ENCODE results near the gene SH3PXD2A. TPM values are rescaled to one million over a fixed set of nuclear protein-coding genes. Genes with fewer than 3 reads are reported as not detected.

The SH3PXD2A gene
- polyA plus RNA-seq, 4 donors, result 2.2 to 28.3 (median 8.7) TPM

DNA sequence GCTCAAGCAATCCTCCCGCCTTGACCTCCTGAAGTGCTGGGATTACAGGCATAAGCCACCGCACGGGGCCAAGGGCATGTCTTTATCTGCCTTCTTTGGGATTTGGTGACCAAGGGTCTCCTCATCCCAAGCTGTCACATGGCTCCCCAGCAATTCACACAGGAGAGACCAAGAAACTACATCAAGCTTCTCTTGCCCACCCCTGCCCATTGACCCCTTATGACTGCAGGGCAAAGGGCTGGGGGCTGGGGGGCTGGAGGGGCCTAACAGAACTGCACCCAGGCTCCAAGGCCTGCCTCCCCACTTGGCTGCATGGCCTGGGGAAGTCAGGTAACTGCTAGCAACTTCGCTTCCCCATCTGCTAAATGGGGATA, 137.1 kb downstream of the SH3PXD2A start:
- no peaks in the 10 kb centered on the region for H3K27me3 ChIP-seq (ENCODE audit: control insufficient read depth in 3 of 3, insufficient read depth in 3 of 3, low read length in 3 of 3)
- WGBS, 3 donors, result 94 to 98% (median 98%) methylated on average over 4 of the region's 4 CpGs
- H3K36me3 ChIP-seq (ENCODE audit: control insufficient read depth in 3 of 3, insufficient read depth in 2 of 3, low read depth in 1 of 3, low read length in 3 of 3), result peaks cover 0 to 65% (median 0%) of the 10 kb centered on the region in 3 donors
- H3K9me3 ChIP-seq (ENCODE audit: control insufficient read depth in 2 of 2, insufficient read depth in 1 of 2, low read depth in 1 of 2, low read length in 1 of 2), result peaks cover 0 to 4% of the 10 kb centered on the region in 2 donors
- peaks cover 0 to 28% (median 0%) of the 10 kb centered on the region in 3 donors for H3K4me1 ChIP-seq (ENCODE audit: control insufficient read depth in 3 of 3, insufficient read depth in 2 of 3, low read depth in 1 of 3, low read length in 2 of 3)
- H3K4me3 ChIP-seq (ENCODE audit: low read depth in 1 of 3, low read length in 3 of 3), result no peak overlapping the region
- FAIRE-seq (no peak), DNase-seq (no peak)
- H3K27ac ChIP-seq (ENCODE audit: low read depth in 1 of 3, low read length in 2 of 3), result no peak overlapping the region

DNA sequence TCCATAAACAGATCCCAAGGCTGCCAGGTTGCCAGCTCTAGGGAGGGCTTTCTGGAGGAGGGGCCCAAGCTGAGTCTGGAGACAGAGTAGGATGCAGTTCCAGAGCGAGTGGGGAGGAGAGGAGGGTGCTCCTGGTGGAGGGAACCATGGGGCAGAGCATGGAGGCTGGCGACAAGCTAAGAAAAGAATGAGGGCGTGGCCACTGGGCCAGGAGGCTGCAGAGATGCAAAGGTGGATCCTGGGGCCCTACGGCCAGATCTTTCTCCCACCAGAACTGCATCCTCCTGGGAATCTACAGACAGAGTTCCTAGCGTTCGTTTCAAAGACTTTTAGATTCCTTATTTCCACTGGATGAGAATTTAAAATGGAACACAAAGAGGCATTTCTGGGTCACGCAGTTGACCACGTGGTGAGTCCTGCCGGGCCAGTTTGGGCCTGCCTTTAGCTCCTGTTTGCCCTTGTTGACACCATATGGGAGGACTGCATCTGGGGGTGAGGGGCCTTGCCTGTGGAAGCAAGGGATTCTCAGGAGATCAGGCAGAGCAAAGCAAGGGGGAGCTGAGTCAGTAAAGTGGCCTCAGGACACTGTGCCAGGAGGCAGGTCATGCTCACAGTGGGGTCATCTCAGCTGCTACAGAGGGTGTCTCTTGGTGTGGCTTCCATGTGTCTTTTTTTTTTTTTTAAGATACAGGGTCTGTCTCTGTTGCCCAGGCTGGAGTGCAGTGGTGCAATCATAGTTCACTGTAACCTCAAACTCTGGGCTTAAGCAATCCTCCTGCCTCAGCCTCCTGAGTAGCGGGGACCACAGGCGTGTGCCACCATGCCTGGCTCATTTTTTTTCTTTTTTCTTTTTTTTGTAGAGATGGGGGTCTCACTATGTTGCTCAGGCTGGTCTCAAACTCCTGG, 137.8 kb downstream of the SH3PXD2A start:
- Histone ChIP-seq H3K27me3 (ENCODE audit: control insufficient read depth in 3 of 3, insufficient read depth in 3 of 3, low read length in 3 of 3) (no peaks in the 10 kb centered on the region), H3K4me1 (ENCODE audit: control insufficient read depth in 3 of 3, insufficient read depth in 2 of 3, low read depth in 1 of 3, low read length in 2 of 3) (peaks cover 0 to 29% (median 0%) of the 10 kb centered on the region in 3 donors), H3K9me3 (ENCODE audit: control insufficient read depth in 2 of 2, insufficient read depth in 1 of 2, low read depth in 1 of 2, low read length in 1 of 2) (peaks cover 0 to 4% of the 10 kb centered on the region in 2 donors), H3K36me3 (ENCODE audit: control insufficient read depth in 3 of 3, insufficient read depth in 2 of 3, low read depth in 1 of 3, low read length in 3 of 3) (peaks cover 0 to 60% (median 0%) of the 10 kb centered on the region in 3 donors), H3K27ac (ENCODE audit: low read depth in 1 of 3, low read length in 2 of 3) (no peak overlapping the region), H3K4me3 (ENCODE audit: low read depth in 1 of 3, low read length in 3 of 3) (no peak overlapping the region)
- DNase-seq (no peak), FAIRE-seq (no peak)
- 80 to 87% (median 81%) methylated on average over 11 of the region's 11 CpGs for WGBS, 3 donors

DNA sequence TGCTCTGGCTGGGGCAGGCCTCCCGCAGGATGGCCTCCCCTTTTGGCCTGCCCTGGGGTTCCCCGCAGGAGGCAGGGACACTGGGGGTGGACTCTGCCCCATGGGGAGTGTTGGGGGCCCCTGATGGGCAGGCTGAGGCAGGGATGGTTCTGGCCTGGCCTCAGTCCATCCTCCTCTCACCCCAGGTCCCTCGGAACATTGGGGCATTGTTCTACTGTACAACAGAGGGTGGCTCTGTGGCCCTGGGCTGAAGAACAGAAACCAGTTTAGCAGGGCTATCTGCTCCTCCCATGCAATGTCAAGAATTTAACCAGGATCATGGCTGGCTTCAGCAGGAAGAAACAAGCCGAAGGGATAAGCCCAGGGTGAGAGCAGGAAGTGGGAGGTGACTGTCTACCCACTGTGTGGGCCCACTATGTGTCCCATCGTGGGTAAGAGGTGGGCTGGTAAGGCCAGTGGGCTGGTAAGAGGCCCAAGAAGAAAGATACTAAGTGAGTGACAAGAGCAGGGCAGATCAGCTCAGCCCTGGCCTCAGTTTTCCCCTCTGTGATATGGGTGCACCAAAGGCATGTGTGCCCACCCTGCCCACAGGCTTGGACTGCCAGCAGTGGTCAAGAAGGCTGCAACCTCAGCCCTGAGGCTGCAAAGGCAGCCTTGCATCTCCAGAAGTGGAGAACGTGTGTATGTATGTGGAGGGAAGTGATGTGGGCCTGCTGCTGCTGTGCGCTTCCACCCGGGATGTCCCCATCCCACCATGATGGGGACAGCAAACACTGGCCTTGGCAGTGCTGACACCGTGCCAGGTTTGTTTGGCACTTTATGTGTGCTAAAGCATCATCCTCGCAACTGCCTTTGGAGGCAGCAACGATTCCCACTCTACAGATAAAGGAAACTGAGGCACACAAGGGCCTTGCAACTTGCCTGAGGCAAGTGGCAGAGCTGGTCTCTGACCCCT, 138.9 kb downstream of the SH3PXD2A start:
- Histone ChIP-seq H3K9me3 (ENCODE audit: control insufficient read depth in 2 of 2, insufficient read depth in 1 of 2, low read depth in 1 of 2, low read length in 1 of 2) (peaks cover 0 to 4% of the 10 kb centered on the region in 2 donors), H3K36me3 (ENCODE audit: control insufficient read depth in 3 of 3, insufficient read depth in 2 of 3, low read depth in 1 of 3, low read length in 3 of 3) (peaks cover 0 to 64% (median 0%) of the 10 kb centered on the region in 3 donors), H3K27me3 (ENCODE audit: control insufficient read depth in 3 of 3, insufficient read depth in 3 of 3, low read length in 3 of 3) (no peaks in the 10 kb centered on the region), H3K4me1 (ENCODE audit: control insufficient read depth in 3 of 3, insufficient read depth in 2 of 3, low read depth in 1 of 3, low read length in 2 of 3) (peaks cover 0 to 35% (median 0%) of the 10 kb centered on the region in 3 donors), H3K27ac (ENCODE audit: low read depth in 1 of 3, low read length in 2 of 3) (peak overlapping the region in 1 of 3 donors; percentile 30), H3K4me3 (ENCODE audit: low read depth in 1 of 3, low read length in 3 of 3) (no peak overlapping the region)
- peak; percentile 32 to 70 for DNase-seq
- no peak for FAIRE-seq
- WGBS, 3 donors, result 55 to 73% (median 56%) methylated on average over 11 of the region's 11 CpGs

DNA sequence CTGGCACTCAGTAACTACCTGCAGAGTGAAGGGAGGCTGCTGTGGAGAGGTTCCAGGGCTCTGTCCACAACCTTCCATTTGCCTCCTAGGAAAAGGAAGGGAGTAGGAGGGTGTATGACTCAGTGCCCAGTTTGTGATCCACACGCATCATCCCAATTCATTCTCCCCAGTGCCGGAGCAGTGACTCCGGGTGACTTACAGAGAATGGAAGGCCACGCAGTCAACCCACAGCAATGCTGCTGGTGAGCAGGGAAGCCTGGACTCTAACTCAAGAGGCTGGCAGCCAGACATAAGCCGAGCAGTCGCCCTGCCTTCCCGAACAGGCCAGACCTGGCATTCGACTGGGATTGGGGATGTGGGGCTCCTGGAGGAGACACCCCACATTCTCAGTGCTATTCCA, 139.9 kb downstream of the SH3PXD2A start:
- Histone ChIP-seq H3K4me3 (ENCODE audit: low read depth in 1 of 3, low read length in 3 of 3) (no peak overlapping the region), H3K27ac (ENCODE audit: low read depth in 1 of 3, low read length in 2 of 3) (peak overlapping the region in 1 of 3 donors; percentile 19), H3K27me3 (ENCODE audit: control insufficient read depth in 3 of 3, insufficient read depth in 3 of 3, low read length in 3 of 3) (no peaks in the 10 kb centered on the region), H3K4me1 (ENCODE audit: control insufficient read depth in 3 of 3, insufficient read depth in 2 of 3, low read depth in 1 of 3, low read length in 2 of 3) (peaks cover 0 to 26% (median 0%) of the 10 kb centered on the region in 3 donors), H3K36me3 (ENCODE audit: control insufficient read depth in 3 of 3, insufficient read depth in 2 of 3, low read depth in 1 of 3, low read length in 3 of 3) (peaks cover 0 to 63% (median 0%) of the 10 kb centered on the region in 3 donors), H3K9me3 (ENCODE audit: control insufficient read depth in 2 of 2, insufficient read depth in 1 of 2, low read depth in 1 of 2, low read length in 1 of 2) (peaks cover 0 to 4% of the 10 kb centered on the region in 2 donors)
- DNase-seq (no peak), FAIRE-seq (no peak)
- 83 to 93% (median 85%) methylated on average over 8 of the region's 8 CpGs for WGBS, 3 donors

DNA sequence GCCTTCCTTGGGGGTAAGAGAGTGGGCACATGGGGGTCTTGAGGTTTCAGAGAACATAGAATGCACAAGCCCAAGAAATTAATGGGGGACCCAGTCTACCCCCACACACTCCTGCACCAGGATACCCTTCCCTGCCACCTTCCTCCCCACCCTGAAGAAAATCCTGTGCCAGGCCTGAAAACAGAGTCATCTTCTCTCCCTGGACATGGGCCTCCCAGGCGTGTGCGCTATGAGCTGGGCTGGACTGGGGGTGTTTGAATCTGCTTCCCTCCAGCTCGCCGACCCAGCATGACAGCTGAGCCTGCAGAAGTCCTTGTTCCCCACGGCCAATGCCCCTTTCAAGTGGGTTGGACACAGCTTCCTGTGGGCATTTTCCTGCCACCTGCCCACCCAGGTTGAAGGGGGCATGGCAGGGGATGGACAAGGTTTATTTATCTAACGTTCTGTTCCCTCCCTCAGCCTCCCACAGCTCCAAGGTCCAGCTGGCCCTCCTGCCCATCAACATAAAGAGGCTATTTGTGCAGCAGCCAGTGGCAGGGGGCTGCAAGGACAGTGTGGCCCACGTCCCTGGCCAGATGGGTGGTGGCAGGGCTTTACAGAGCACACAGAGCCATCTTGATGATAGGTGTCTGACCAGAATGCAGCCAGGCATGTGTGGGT, 141.0 kb downstream of the SH3PXD2A start:
- H3K4me1 ChIP-seq (ENCODE audit: control insufficient read depth in 3 of 3, insufficient read depth in 2 of 3, low read depth in 1 of 3, low read length in 2 of 3), result peaks cover 0 to 26% (median 0%) of the 10 kb centered on the region in 3 donors
- no peak overlapping the region for H3K27ac ChIP-seq (ENCODE audit: low read depth in 1 of 3, low read length in 2 of 3)
- 75 to 84% (median 80%) methylated on average over 7 of the region's 7 CpGs for WGBS, 3 donors
- no peak overlapping the region for H3K4me3 ChIP-seq (ENCODE audit: low read depth in 1 of 3, low read length in 3 of 3)
- H3K36me3 ChIP-seq (ENCODE audit: control insufficient read depth in 3 of 3, insufficient read depth in 2 of 3, low read depth in 1 of 3, low read length in 3 of 3), result peaks cover 0 to 61% (median 0%) of the 10 kb centered on the region in 3 donors
- no peaks in the 10 kb centered on the region for H3K9me3 ChIP-seq (ENCODE audit: control insufficient read depth in 2 of 2, insufficient read depth in 1 of 2, low read depth in 1 of 2, low read length in 1 of 2)
- H3K27me3 ChIP-seq (ENCODE audit: control insufficient read depth in 3 of 3, insufficient read depth in 3 of 3, low read length in 3 of 3), result no peaks in the 10 kb centered on the region
- DNase-seq, result no peak
- no peak for FAIRE-seq

DNA sequence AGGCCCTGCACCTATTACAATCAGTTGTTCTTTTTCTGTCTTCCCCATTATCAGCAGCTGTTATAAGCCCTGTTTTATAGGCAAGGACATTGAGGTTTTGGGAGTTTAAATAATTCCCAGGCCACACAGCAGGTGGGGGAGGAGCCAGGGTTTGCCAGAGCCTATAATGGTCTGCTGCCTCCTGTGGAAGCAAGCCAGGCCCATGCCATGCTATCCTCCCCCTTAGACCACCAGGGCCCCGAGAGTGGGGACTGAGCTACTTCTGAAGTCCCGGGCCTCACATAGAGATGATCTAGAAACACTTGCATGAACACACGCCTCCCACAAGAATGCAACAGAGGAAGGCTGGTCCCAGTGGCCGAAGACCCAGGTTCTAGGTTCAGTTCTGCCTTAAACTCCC, 141.7 kb downstream of the SH3PXD2A start:
- Histone ChIP-seq H3K4me3 (ENCODE audit: low read depth in 1 of 3, low read length in 3 of 3) (no peak overlapping the region), H3K27me3 (ENCODE audit: control insufficient read depth in 3 of 3, insufficient read depth in 3 of 3, low read length in 3 of 3) (no peaks in the 10 kb centered on the region), H3K9me3 (ENCODE audit: control insufficient read depth in 2 of 2, insufficient read depth in 1 of 2, low read depth in 1 of 2, low read length in 1 of 2) (no peaks in the 10 kb centered on the region), H3K27ac (ENCODE audit: low read depth in 1 of 3, low read length in 2 of 3) (no peak overlapping the region), H3K36me3 (ENCODE audit: control insufficient read depth in 3 of 3, insufficient read depth in 2 of 3, low read depth in 1 of 3, low read length in 3 of 3) (peaks cover 0 to 64% (median 0%) of the 10 kb centered on the region in 3 donors), H3K4me1 (ENCODE audit: control insufficient read depth in 3 of 3, insufficient read depth in 2 of 3, low read depth in 1 of 3, low read length in 2 of 3) (peaks cover 0 to 26% (median 0%) of the 10 kb centered on the region in 3 donors)
- no peak for FAIRE-seq
- WGBS, 3 donors, result 85 to 93% (median 87%) methylated on average over 4 of the region's 4 CpGs
- no peak for DNase-seq

DNA sequence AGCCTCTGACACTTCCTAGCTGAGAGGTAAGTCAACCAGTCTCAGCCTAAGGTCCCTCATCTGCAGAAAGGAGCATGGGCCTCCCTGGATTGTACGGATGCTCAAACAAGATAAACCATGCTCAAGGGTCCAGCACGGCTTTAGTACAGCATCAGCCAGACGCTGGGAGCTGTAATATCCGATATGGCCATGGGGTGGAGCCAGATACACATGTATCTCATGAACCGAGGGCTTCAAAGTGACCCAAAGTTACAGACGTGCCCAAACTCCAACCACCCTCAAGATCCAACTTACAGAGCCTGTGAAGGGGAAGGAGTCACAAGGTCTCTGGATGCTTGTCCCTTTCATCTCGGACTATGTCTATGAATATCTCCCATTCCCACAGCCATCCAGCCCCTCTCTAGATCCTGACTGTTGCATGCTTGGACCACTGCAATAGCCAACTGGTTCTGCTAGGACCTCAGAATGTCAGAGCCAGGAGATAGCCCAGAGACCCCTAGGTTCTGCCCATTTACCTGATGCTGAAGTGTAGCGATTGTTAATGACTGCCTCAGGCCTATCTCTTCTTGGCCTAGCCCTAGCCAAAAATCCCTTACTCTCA, 142.4 kb downstream of the SH3PXD2A start:
- Histone ChIP-seq H3K27me3 (ENCODE audit: control insufficient read depth in 3 of 3, insufficient read depth in 3 of 3, low read length in 3 of 3) (no peaks in the 10 kb centered on the region), H3K9me3 (ENCODE audit: control insufficient read depth in 2 of 2, insufficient read depth in 1 of 2, low read depth in 1 of 2, low read length in 1 of 2) (no peaks in the 10 kb centered on the region), H3K4me3 (ENCODE audit: low read depth in 1 of 3, low read length in 3 of 3) (no peak overlapping the region), H3K4me1 (ENCODE audit: control insufficient read depth in 3 of 3, insufficient read depth in 2 of 3, low read depth in 1 of 3, low read length in 2 of 3) (peaks cover 0 to 26% (median 0%) of the 10 kb centered on the region in 3 donors), H3K27ac (ENCODE audit: low read depth in 1 of 3, low read length in 2 of 3) (no peak overlapping the region), H3K36me3 (ENCODE audit: control insufficient read depth in 3 of 3, insufficient read depth in 2 of 3, low read depth in 1 of 3, low read length in 3 of 3) (peaks cover 0 to 66% (median 0%) of the 10 kb centered on the region in 3 donors)
- FAIRE-seq (no peak), DNase-seq (peak; percentile 71 to 84)
- 15 to 19% (median 18%) methylated on average over 8 of the region's 8 CpGs for WGBS, 3 donors
